C4-2B (cell line): ENCODE measurements around the gene KLC1.

Source experiments
- ZFX ChIP-seq: fragments of 450-650 bp; IDR thresholded peaks from 2 replicates; pipeline ENCODE4 v1.6.1; 2017
- TF ChIP-seq, protein P1 (sequence below): fragments of 450-650 bp; conservative IDR thresholded peaks from 2 replicates; pipeline ENCODE4 v1.5.1; 2017; ENCODE audit warnings: mild to moderate bottlenecking

DNA sequence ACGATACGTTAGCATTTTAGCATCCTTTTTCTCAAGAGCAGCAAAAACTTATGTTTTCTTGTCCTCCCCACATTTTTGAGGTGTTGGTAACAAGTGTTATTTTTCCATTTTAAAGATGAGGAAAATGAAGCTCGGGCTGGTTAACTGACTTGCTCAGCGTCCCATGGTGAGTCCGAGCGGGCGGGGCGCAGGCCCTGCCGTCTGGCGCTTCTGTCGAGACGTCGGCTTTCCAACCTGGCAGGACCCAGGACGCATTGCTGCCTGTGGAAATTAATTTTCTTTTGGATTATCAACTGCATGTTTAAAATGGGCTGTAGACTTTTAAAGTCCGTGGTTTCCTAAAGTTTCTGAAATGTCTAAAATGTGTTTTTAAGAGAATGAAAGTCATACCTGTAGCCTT is 55.9 kb downstream of the KLC1 start:
- TF ChIP-seq, protein P1, sequence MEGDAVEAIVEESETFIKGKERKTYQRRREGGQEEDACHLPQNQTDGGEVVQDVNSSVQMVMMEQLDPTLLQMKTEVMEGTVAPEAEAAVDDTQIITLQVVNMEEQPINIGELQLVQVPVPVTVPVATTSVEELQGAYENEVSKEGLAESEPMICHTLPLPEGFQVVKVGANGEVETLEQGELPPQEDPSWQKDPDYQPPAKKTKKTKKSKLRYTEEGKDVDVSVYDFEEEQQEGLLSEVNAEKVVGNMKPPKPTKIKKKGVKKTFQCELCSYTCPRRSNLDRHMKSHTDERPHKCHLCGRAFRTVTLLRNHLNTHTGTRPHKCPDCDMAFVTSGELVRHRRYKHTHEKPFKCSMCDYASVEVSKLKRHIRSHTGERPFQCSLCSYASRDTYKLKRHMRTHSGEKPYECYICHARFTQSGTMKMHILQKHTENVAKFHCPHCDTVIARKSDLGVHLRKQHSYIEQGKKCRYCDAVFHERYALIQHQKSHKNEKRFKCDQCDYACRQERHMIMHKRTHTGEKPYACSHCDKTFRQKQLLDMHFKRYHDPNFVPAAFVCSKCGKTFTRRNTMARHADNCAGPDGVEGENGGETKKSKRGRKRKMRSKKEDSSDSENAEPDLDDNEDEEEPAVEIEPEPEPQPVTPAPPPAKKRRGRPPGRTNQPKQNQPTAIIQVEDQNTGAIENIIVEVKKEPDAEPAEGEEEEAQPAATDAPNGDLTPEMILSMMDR, result no peak
- no peak for TF ChIP-seq ZFX
